CD4-positive, alpha-beta T cell treated with Interleukin-17A for 1 hour (primary cell): ENCODE data around the gene CAMK2N1.
"Not testable (repeated sequence)": the region's sequence is repeated elsewhere in the genome, so short reads cannot be mapped to it uniquely, and the experiment has no call there.

Source experiments
- DNase-seq: peaks from one replicate; pipeline ENCODE4 v3.0.0-alpha.2; 2020

Gene CAMK2N1

GRCh38 chr1:20485527-20486456, at the start of gene CAMK2N1:
Gene CAMK2N1 (minus strand): TSS chr1:20486210. CDS start chr1:20485379, 831 bp downstream.
- DNase-seq = peak; percentile 71

DNA sequence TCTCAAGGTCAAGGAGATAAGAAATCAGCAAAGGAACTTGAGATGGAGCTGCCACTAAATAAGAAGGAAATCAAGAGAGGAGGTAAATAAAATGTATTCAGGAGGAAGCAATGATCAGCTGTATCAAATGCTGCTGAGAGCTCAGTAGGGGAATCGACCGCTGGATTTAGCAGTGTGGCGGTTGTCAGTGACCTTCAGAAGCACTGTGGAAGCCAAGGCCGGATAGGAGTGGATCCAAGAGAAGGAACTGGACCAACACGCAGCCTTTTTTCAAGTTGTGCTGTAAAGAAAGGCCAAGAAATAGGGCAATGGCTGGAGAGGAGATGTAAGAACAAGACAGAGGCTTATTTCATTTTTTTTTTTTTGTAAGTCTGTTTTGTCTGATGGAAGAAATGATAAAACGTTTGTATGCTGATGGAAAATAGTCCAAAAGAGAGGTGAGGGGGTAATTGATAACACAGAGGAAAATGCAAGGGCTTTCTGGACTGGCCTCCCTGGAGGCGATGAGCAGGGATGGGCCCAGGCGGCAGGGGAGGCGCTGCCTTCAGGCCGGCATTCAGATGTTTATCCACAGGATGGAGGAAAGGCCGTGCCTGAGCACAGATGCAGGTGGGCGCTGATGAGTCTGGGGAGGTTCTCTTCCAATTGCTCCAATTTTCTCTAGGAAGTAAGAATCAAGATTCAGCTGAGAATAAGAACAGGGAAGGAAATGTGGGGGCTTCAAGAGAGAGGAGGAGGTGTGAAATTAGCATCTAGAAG, 48.8 kb upstream of the CAMK2N1 start:
- DNase-seq = no peak

DNA sequence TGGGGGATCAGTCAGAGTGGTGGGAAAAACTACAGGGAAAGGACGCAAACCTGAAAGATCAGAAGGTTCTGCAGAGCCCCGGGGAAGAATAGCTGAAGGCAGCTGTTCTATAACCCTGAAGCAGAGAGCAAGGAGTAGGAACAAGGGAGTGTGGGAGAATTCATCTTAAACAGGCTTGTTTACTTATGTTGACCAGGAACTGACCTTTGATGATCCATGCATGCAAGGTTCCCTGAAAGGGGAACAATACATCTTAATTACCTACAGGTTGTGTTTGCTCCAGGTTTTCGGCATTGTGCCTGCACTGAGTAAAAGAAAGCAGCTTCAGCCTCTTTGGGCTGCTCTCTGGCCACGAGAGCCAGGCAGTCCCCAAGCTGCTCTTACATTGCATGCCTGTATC, 47.6 kb upstream of the CAMK2N1 start:
- no peak for DNase-seq

DNA sequence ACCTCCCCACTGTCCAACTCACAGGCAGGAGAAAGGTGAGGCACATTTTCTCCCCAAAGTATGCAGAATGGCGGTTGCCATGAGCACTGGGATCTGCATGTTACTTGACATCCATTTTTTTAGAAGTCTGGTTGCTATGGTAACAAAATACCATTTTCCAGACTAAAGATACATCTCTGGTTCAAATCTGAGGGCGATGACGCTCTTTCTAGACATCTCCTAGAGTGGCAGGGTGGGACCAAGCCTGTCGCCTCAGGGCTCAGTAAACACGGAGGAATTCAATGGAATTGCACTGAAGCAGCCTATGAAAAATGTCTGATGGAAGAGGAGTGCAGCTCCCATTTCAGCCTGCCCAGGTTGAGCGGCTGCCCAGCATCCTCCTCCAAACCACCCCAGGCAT, 44.9 kb upstream of the CAMK2N1 start:
- no peak for DNase-seq

DNA sequence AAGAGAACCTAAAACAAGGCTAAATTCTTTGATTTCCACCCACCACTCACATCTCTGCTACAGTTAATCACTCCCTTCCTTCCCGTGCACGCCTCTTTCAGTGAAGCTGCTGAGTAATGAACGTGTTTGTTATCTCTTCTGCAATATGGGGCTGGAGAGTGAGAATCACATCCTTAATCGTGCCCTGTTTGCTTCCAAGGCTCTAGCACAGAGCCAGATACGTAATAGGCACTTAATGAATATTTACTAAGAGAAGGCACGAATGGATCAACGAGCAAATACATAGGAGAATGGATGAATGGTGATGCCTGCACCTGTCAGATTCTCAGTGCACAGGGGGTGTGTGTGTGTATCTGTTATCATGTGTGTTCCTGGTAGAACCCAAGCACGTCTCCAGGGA, 44.3 kb upstream of the CAMK2N1 start:
- DNase-seq = no peak

DNA sequence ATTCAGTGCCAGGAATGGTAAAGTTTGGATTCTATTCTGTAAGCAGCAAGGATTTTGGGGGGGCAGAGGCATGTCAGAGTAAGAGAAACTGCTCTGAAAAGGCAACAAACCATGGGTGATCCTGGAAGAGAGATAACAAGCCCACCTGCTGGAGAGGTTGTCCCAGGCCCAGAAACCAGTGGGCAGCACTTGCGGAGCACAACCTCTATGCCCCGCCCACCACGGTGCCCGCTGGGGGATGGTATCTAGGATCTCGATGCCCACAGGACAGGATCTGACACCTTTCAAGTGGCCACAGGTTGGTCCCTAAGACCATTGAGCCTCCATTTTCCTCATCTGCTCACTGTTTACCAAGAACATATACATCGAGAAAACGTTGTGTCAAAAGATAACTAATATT, 42.2 kb upstream of the CAMK2N1 start:
- DNase-seq = no peak

GRCh38 chr1:20526267-20526666, 40.3 kb upstream of the CAMK2N1 start:
- no peak for DNase-seq

GRCh38 chr1:20521960-20522861, 36.2 kb upstream of the CAMK2N1 start:
- DNase-seq = peak; percentile 71

GRCh38 chr1:20519609-20520262, 33.7 kb upstream of the CAMK2N1 start:
- DNase-seq = not testable (repeated sequence)

- no peak for DNase-seq
Measured at GRCh38 chr1:20511518-20512428, 25.8 kb upstream of the CAMK2N1 start.

GRCh38 chr1:20508411-20508771, 22.4 kb upstream of the CAMK2N1 start:
- no peak for DNase-seq

GRCh38 chr1:20507564-20508410, 21.8 kb upstream of the CAMK2N1 start, which contains the start of gene MUL1:
Gene MUL1 (minus strand): TSS chr1:20508151. CDS start chr1:20508024, 127 bp downstream.
- DNase-seq = peak; percentile 94

DNA sequence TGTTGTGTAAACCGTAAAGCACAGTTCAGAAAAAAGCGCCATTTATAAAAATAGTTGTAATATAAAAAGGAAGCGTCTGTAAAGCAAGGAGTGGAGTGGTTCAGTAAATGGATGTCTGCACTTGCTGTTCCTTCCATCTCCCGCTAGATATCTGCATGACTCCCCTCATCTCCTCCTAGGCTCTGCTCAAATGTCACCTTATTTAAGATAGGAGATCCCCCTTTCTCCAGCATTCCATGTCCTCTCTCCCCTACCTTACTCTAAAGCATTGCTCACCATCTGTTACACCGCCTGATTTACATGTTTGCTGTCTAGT, 21.2 kb upstream of the CAMK2N1 start:
- DNase-seq = no peak

DNA sequence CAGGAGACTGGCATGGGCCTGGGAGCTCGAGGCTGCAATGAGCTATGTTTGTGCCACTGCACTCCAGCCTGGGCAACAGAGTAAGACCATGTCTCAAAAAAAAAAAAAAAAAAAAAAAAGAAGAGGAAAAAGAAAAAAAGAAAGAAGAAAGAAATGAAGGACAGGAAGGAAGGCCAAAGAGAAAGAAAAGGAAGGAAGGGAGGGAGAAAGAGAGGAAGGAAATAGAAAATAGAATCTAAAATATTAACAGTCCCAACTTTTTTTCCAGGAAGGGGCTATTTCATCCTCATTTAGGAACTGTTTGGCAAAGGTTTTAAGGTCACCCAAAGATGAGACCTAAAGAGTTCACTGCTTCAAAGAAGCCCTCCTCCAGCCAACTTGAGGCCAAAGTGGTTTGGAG, 19.5 kb upstream of the CAMK2N1 start:
- DNase-seq = no peak

GRCh38 chr1:20500716-20501115, 14.7 kb upstream of the CAMK2N1 start:
- DNase-seq = no peak

DNA sequence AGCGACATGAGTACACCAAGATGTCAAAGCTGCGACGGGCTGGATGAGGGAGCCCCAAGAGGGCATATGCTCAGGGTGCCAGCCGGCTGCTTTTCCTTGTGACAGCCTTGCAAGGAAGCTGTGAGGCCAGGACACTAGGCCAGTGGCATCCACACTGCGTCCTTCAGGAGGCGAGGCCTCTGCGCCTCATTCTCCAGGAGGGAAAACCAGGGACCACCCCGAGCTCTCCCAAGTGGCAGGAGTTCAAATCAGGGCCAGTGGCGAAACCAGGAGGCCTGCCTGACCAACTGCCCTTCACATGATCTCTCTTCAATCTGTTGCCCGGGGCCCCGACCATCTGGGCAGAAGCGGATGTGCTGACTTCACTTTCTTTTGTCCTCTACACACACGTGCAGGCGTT, 13.7 kb upstream of the CAMK2N1 start:
- DNase-seq = no peak

DNA sequence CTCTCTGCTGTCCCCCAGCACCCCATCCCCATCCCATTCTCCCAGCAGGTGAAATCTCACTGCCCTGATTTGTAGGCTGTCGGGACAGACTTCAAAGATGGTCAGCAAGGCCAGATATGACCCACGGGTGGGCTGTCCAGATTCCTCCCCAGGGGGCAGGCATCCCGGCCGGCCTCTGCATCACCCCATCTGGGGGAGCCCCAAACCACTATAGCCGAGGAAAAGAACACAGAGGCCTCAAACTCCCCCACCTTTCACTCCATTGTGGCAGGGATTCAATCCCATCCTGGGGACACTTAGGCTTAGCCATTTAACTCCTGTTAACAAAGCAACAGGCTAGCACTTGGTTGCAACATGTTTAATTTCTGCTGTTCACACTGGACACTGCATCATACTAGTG, 13.1 kb upstream of the CAMK2N1 start:
- no peak for DNase-seq

DNA sequence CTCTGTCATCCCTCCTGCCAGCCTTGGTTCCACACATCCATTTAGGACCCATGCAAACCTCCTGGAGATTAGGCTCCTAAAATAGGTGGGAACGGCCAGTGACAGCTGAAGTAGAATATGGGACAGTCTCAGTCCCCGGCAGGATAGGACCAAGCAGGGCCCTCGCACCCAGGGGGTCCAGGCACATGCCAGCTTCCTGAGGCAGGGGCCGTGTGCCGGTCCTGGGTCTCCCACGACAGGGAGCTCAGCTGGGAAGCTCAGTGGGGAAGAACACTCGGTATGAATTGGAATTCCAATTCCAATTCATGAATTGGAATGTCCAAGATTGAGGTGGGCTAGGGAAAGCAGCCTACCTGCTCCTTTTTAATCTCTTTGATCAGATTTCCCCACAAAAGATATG, 12.1 kb upstream of the CAMK2N1 start:
- DNase-seq = no peak

DNA sequence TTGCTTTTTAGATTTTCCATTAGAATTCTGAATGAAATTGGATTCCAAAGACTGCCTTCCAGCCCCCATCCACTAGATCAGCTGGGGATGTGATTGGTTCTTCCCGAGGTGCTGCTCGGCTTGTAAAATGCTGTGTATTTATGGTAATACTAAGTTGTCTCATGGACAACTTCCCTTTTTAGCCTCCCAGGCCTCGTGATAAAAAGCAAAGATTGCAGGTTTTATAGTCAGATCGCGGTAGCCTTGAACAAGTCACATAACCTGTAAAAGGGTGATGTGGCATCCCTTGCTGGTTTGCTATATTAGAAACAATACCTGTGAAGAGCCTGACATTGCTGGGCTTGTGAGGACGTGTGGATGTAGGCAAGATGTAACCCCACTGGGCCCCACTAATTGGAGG, 11.5 kb upstream of the CAMK2N1 start:
- no peak for DNase-seq

DNA sequence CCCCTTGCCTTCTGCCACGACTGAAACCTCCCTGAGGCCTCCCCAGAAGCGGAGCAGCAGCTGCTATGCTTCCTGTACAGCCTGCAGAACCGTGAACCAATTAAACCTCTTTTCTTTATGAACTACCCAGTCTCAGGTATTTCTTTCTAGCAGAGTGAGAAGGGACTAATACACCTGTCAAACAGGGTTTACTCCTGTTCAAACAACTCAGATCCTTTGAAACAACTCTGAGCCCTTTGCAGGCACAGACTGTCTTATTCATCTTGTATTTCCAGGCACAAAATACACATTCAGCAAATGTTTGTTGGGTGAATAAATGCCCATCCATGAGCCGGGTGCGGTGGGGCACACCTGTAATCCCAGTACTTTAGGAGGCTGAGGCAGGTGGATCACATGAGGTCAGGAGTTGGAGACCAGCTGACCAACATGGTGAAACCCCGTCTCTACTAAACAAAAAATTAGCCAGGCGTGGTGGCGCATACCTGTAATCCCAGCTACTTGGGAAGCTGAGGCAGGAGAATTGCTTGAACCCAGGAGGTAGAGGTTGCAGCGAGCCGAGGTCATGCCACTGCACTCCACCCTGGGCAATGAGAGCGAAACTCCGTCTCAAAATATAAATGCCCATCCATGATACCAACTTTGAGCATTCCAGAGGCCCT, 10.8 kb upstream of the CAMK2N1 start:
- not testable (repeated sequence) for DNase-seq
